Left colon (tissue), 2 donors: ENCODE results near the gene MAS1. TPM values are rescaled to one million over a fixed set of nuclear protein-coding genes. Genes with fewer than 3 reads are reported as not detected.

Experiments used
- ATAC-seq: fragments of 200-7000 bp; cut with Tn5 transposase; one replicate; pipeline ENCODE4 v1.9.1; 2020; ENCODE audit warnings: mild to moderate bottlenecking, moderate library complexity
- DNase-seq, 2 donors: peaks; one replicate each; pipeline ENCODE4 v3.0.0-alpha.2; 2020
- intact Hi-C, 2 donors: fragments of 100-400 bp; cut with DNase I in 1 of 2; cut with micrococcal nuclease in 1 of 2; formaldehyde crosslinking; loops; one replicate each; pipeline versions ENCODE4 v1.11.2 to v1.14.0; 2022; cut with DNase I, micrococcal nuclease
- total RNA-seq, 2 donors: library from RNA; stranded (reverse); fragmentation: NEBNext Ultra II Directional; extraction: Animal tissue kit (Norgen Biotek cat#: 25700); gene quantifications; one replicate each; pipeline ENCODE4 v1.2.1, GENCODE V29; 2021
- donor health status: DM: no; HTN: no; CAD: no.
- donor health status: DM: yes; HTN: yes; CAD: no.

The MAS1 gene
- total RNA-seq, 2 donors from 2014 or later = not detected

DNA sequence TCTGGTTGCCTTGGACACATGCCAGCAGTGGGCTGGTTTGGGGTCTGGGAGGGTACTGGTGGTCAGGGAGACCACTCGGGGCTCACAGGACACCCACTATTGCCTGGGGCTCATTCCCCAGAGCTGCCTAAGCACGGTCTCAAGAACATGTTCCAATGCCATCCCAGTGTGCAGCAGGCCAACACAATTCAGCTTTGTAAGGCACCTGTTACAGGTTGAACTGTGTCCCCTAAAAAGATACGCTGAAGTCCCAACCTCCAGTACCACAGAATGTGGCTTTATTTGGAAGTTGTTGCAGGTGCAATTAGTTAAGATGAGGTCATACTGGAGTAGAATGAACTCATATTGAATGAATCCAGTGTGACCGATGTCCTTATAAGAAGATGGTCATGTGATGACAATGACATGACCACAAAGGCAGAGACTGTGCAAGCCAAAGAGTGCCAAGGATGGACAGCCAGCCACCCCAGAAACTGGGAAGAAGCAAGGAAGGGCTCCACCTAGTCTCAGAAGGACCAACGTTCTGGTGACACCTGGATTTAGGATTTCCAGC lies 13.5 kb upstream of the MAS1 start:
- DNase-seq = no peak
- intact Hi-C loops = no loop called here
- ATAC-seq = no peak

DNA sequence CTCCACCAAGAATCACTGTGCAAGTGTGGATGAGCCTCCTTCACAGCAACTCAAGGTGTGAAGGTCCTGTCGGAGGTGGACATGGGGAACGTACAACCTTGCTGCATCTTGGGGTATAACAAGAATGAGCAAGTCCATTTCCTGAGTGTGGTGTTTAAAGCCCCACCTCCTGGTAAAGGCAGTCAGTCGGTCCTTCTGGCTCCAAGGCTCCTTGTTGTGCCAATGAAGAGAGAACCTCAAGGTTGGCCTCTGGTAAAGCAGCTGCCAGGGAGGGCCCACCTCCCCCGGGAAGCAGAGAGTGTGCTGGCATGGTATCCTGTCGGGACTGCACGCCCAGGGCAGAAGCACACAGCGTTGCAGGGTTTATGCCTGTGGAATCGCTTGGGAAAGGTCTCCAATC lies 12.4 kb upstream of the MAS1 start:
- intact Hi-C loops = no loop called here
- DNase-seq (no peak), ATAC-seq (no peak)

DNA sequence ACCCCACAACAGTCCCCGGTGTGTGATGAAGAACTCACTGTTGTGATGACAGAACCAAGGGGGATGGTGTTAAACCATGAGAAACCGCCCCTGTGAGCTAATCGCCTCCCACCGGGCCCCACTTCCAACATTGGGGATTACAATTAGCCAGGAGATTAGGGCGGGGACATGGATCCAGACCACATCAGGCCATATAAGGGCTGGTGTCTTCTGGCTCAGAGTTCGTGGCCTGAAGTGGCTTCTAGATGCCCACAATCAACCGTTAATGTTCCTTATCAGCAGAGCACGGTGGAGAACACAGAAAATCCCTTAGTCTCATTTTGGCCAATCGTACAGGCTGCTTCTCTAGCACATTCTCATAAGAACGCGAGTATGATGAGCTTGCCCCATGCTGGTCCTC lies 10.9 kb upstream of the MAS1 start:
- intact Hi-C loops = no loop called here
- DNase-seq (no peak), ATAC-seq (no peak)

DNA sequence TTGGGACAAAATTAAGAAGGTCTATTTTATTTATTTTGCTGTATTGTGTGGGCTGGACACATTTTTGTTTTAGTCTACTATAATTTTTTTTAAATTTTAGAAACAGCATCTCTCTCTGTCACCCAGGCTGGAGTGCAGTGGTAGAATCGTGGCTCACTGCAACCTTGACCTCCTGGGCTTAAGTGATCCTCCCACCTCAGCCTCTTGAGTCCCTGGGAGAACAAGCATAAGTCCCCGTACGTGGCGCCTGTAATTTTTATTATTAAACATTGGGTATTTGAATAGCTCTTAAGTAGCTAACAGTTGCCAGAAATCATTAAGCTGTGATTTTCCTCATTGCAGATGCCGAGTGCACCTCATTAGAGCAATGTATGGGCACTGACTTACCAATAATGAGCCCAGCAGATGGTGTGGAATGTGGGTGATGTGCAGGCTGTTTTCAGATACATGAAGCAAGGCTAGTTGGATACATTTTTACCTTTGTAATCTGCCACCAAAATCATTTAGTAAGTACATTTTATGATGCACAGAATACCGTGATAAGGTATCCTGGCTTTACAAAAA lies 10.3 kb upstream of the MAS1 start:
- no peak for ATAC-seq
- no peak for DNase-seq
- intact Hi-C loops = no loop called here

DNA sequence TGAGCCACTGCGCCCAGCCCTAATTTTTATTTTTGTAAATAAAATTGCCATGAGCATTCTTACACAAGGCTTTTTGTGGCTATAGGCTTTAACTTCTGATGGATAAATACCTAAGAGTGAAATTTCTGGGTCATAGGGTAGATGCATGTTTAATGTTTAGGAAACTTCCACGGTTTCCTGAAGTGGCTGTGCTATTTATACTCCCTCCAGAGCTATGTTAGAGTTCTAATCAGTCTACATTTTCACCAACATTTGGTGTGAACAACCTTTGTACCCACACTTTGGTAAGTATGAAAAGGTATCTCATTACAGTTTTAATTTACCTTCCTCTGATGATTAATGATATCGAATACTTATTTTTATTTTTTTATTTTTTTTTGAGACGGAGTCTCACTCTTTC lies 6.1 kb upstream of the MAS1 start:
- intact Hi-C loops = no loop called here
- ATAC-seq = no peak
- DNase-seq = no peak

DNA sequence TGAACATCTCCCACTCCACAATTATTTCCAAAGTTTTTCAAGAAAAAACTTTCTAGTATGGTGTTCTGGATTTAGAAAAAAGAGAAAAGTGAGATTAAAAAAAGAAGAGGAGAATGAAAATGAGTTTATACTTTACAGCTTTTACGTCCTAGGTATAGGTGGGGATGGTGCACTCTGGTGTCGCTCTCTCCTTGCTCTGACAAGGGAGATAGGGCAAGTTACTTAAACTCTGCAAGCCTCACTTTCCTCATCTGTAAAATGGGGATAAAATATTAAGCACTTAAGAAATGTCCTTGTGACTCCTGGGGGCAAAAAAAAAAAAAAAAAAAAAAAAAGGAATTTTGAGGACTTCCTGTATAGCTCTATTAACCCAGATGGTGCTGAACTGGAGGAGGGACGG lies 4.5 kb upstream of the MAS1 start:
- ATAC-seq (no peak), DNase-seq (no peak)
- intact Hi-C loops = no loop called here

DNA sequence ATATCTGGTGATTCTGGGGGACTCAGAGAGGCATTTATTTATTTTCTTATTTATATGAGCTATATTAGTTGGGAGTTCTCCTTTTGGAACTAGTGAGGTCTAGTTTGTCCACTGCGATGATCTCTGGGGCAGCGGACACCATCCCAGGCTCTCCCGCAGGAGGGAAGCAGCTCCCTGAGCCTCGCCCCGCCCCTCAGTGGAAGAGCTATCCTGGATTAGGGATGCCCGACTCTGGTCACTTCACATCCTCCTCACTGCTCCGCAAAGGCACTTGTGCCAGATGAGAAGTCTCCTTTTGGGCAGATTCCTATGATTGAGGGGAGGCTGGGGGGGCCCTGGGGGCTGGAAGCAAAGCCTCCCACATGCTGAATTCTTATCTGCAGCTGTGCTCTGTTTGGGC lies 3.6 kb upstream of the MAS1 start:
- DNase-seq (no peak), ATAC-seq (no peak)
- intact Hi-C loops = no loop called here

DNA sequence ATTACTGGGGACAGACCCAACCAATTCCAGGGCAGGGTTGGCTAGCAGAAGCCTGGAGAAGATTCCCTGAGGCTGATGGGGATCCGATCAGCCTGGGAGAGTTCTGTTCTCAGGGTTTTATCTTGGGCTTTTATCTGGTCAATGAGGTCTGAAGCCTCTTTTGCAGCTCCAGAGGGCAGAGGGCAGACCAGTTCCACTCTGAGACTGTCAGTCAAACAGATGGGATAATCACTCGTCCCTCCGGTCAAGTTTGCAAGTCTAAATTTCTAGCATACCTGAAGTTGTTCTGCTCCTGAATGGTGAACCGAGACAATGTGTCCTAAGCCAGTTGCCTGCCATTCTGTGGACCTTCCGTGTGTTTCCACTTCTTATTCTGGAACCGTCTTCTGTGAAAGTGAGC lies 3.0 kb upstream of the MAS1 start:
- ATAC-seq = no peak

DNA sequence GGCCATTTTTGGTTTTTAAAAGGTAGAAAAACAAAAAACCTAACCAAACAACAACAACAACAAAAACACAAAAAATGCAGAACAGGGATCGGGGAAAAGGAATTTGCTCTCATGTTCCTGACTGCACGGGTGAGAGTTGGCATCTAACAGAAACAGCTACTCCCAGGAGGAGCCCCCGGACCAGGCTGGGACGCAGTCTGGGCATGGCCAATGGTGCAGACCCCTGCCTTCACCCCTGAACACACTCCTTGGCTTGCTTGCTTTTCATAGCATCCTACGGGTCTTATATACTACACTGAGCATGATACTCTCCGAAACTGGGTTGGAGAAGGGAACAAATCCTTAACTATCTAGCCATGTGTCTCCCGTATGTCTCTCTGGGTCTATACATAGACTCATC lies 587 bp upstream of the MAS1 start:
- ATAC-seq (no peak), DNase-seq (no peak)
- intact Hi-C loops = no loop called here

More for the DNA sequence above, 3.0 kb upstream of the MAS1 start:
- intact Hi-C loops = no loop called here
- no peak for DNase-seq

DNA sequence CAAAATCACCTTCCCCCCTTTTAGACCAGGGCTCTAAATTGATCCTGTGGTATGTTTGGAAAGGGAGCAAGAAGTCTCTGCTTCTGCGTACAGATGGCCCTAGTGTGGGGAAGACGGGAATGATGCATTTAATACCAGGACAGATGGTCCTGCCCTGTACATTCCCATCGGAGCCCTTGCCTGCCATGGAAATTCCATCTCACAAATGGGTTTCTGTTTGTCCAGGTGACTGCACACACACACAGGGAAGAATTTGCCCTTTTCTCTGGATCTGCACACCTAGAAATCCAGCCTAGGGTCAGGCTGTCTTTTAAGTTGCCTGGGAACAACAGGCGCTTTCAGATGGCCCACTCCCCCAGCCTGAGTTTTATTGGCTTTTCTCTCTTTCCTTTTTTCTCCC lies 1.3 kb downstream of the MAS1 start:
- ATAC-seq = no peak
- intact Hi-C loops = no loop called here
- DNase-seq = no peak

DNA sequence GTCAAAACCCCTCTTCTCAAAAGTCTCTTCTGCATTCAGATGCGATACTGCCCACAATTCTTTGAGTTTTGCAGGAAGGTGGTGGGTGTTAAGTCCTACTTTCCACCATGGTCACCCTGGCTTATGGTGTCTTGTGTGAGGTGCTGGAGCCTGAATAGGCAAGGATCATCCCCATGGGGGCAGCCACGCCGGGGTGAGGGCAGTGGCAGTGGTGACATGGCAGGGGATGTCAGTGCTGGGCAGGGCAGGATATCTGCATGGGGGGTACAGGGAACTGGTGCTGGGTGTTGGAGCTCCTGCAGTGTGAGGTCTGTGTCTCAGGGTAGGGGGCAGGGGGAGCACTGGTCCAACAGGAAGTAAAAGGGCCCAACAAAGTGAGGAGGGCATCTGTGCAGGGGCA lies 2.3 kb downstream of the MAS1 start:
- intact Hi-C loops = no loop called here
- DNase-seq (no peak), ATAC-seq (no peak)

DNA sequence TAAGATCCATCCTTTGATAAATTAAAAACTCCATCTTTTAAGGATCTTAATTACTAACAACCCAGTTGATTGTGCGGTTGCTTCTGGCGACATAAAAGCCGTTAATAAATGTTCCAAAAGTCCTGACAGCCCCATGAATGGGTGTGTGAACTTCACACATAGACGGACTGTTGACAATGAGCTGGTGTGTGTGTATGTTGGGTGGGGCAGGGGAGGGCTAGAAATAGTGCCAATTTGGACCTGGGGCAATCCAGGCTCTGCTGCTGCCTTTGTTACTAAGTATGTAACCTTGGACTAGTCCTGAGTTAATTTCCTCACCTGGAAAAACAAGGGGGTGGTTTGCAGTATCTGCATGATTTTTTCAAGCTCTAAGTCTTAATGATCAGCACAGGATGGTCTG lies 4.2 kb downstream of the MAS1 start:
- ATAC-seq (peak; percentile 95), DNase-seq (peak in 1 of 2 donors; percentile 19)
- intact Hi-C loops = no loop called here

DNA sequence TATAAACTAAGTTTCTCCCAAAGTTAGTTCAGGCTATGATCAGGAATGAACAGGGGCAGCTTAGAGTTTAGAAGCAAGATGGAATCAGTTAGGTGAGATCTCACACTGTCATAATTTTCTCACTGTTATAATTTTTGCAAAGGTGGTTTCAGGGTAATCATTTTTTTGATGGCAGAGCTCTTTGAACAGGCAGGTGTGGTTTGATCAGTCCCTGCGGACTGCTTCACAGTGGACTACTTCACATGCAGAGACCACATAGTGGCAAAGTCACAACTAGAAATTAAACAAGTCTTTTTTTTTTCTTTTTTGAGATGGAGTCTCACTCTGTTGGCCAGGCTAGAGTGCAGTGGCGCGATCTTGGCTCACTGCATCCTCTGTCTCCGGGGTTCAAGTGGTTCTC lies 6.8 kb downstream of the MAS1 start:
- intact Hi-C loops = no loop called here
- ATAC-seq (no peak), DNase-seq (no peak)

DNA sequence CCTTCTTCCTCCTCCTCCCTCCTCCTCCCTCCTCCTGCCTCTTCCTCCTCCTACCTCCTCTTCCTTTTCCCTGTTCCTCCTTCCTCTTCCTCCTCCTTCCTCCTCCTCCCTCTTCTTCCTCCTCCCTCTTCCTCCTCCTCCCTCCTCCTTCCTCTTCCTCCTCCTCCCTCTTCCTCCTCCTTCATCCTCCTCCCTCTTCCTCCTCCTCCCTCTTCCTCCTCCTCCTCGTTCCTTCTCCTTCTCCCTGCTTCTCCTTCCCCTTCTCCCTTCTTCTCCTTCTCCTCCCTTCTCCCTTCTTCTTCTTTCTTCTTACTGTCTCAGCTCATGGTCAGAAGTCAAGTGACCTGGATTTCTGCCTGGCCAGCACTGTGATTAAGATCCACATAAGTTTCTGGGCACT lies 7.7 kb downstream of the MAS1 start:
- ATAC-seq (no peak), DNase-seq (no peak)
- intact Hi-C loops = no loop called here

DNA sequence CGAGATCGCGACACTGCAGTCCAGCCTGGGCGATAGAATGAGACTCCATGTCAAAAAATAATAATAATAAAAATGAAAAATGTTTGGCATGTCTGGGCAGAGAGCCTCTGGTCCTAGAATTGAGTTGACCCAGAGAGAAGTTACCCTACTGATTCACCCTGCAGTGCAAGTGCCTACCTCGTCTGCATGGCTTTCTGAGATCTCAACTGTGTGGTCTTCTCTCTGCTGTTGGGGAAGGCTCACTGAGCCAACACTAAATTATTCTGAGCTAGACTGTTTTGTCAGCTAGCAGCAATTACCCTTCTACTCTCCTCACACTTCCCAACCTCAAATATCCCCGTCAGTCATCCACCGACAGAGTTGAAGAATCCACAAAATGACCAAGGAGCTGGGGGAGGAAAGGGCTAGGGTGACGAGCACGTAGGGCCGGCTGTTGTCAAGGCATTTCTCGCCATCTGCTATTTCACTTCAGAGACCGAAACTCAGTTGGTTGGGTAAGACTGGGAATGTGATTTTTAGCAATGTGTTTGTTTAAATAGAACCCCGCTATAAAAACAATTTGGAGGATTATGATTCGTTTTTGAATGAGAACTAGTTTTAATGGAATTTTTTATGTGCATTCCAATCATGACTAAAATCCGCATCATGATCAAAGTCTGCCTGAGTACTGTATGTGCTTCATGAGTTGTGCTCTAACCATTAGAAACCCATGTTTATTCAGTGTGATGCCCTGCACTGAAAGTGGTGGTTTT lies 9.4 kb downstream of the MAS1 start:
- ATAC-seq (no peak), DNase-seq (no peak)
- intact Hi-C loops = no loop called here

DNA sequence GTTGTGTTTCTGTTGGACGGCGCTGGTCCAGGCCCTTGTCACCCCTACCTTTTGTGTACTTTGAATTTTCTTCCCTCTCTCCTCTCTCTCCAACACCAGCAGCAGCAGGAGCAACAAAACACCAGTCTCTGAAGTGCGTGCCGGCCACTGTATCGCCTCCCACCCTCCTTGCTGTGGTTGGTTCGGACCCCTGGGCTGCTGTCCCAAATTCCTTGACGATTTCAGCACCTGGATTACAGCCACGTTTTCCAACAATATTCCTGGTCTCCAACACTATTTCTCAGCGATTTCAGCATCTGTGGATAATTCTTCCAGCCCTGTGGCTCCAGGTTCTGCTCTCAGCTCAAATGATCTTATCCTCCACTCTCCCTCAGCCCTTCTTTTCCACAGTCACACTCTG lies 11.8 kb downstream of the MAS1 start:
- DNase-seq (no peak), ATAC-seq (no peak)
- intact Hi-C loops = no loop called here

DNA sequence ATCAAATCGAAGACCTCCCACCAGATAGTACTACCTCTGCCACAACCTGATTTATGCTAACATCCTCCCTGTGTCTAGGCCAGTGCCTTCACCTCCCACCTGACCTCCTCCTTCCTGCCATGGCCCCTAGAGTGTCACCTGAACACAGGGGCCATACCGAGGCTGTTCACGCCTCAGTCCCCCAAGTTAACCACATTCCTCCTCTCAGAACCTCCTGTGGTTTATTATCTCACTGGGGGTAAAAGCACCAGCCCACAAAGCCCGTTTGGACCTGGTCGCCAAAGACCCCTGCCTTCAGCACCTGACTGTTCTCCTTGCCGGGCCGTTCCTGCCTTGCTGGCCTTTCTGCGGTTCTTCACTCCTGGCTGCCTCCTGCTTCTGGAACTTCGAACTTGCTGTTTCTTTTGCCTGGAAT lies 13.7 kb downstream of the MAS1 start:
- ATAC-seq (no peak), DNase-seq (no peak)
- intact Hi-C loops = no loop called here

DNA sequence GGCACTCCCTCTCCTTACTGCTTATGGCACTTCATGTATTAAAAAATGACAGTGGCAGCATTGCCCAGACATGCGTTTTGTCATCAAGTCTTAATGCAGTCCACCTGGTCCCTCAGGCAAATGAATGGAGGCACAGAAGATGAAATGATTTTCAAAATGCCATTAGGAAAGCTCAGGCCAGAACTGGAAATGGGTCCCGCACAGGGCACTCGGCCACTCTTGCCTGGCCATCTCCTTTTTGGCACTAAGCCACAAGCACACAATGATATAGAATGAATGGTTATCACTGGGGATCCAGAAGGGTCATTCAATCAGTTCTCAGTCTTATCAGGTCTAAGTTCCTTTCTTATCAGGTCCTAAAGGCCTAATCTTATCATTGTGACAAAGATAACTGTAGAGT lies 15.6 kb downstream of the MAS1 start:
- intact Hi-C loops = no loop called here
- ATAC-seq = no peak
- DNase-seq = no peak

DNA sequence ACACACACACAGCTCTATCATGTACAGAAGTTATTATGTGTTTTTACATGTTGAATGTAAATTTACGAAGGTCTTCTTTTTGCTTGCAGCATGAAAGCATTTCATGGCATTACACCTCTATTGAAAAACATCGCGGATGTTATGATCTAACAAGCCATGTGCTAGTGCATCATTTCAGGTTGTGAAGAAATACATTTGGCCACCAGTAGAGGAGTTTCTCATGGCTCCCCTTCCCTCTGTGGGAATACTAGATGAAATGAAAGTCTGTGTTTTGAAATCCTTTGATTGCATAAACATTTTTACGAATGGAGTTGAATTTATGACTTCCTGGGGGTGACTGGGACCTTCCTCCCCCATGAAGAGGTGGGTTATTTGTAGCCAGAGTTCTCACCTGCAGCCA lies 17.7 kb downstream of the MAS1 start:
- intact Hi-C loops = no loop called here
- ATAC-seq (no peak), DNase-seq (no peak)

DNA sequence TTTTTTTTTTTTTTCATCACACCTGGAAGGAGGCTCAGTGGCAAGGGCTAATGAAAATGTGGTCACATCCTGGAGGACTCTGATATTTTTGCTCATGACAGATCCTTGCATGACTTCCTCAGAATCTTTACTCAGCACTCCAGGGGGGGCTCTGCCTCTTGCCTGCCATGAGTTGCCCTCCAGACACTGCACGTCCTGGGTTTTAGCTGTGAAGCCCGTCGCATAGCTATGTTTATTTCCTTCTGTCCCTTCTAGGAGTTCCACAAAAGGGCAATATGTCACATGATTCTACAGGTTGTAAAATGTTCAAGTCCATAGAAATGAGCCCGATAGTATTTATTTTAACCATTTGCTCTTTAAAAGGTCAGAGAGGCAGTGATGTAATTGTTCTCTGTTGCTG lies 18.2 kb downstream of the MAS1 start:
- intact Hi-C loops = no loop called here
- DNase-seq (no peak), ATAC-seq (peak; percentile 37)

DNA sequence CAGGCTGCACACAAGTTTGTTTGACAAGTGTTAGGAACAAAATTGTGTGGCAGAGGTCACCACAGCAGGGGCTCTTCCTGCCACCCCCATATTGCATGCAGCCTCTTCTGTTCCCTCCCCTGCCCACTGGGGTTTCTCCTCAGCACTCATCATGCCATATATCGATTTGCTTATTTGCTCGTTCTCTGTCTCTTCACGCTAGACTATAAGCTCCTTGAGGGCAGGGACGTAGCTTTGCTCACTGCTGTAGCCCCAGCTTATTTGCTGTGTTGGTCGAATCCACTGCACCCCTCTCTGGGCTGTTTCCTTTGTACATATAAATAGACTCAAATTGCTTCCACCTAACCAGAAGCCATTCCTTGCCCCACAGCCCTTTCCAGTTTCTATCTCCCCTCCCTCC lies 19.6 kb downstream of the MAS1 start:
- DNase-seq (no peak), ATAC-seq (no peak)
- intact Hi-C loops = no loop called here
